ENCODE data around the gene ANO1. TPM values are rescaled to one million over a fixed set of nuclear protein-coding genes. Genes with fewer than 3 reads are reported as not detected.
"Not testable (repeated sequence)": the region's sequence is repeated elsewhere in the genome, so short reads cannot be mapped to it uniquely, and the experiment has no call there.

The ANO1 gene
- total RNA-seq, 1 donor from 2014 or later = 0.33 TPM

GRCh38 chr11:70206226-70206981 lies 128.3 kb downstream of the ANO1 start:
- no peak for DNase-seq (ENCODE audit: low read depth, low spot score)

DNA sequence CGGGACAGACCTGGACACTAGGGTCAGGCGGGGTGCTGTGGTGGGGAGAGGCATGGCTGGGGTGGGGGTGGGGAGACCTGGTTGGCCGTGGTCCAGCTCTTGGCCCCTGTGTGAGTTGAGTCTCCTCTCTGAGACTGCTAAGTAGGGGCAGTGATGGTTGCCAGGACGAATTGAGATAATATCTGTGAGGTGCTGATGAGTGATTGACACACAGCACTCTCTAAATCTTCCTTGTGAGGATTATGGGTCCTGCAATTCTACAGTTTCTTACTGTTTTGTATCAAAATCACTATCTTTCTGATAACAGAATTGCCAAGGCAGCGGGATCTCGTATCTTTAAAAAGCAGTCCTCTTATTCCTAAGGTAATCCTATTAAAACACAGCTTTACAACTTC lies 128.9 kb downstream of the ANO1 start:
- no peak for DNase-seq (ENCODE audit: low read depth, low spot score)

DNA sequence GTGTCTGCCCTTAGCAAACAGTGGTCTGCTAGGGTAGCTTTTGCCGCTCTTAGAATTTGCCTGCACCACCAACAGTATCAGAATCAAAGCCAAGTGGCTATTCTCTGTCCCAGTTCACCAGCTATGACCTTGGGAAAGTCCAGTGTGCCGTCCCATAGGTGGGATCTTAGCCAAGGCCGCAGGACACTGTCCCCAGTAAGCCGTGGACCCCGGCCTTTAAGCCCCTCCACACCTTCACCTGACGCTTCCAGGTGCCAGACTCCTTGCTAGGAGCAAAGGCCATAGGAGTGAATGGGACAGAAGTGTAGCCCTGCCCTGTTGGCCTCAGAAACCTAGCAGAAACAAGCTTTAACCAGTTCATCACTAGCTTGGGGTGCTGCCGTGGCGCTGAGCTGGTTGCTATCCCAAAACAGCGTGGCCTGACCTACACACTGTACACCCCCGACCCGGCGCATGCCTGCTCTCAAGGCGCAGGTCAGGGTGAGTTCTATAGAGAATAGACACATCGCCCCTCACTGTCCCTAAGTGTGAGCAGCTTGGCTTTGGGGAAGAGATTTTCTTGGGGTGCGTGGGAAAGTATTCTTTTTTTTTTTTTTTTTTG lies 129.5 kb downstream of the ANO1 start:
- DNase-seq (ENCODE audit: low read depth, low spot score) = no peak

- DNase-seq (ENCODE audit: low read depth, low spot score) = no peak
Observed at GRCh38 chr11:70209391-70209912, 131.3 kb downstream of the ANO1 start.

DNA sequence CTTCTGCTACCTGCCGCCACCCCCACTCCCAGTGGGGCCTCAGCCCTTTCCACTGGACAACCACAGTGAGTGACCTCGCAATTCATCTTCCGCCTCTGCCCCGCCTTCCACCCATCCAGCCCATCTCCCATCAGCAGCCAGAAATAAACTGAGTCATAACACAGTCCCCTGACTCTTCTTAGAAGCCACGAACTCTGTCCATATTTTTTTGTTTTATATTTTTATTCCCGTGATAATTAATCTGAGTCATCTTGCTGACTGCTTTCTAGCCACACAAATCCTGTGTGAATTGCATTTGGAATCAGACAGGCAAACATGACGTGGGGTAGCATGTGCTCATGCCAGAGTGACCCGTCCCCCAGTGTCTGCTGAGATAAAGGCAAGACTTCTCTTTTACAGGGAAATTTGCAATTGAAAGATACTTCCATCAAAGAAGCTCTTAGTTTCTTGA lies 132.0 kb downstream of the ANO1 start:
- DNase-seq (ENCODE audit: low read depth, low spot score) = no peak

DNA sequence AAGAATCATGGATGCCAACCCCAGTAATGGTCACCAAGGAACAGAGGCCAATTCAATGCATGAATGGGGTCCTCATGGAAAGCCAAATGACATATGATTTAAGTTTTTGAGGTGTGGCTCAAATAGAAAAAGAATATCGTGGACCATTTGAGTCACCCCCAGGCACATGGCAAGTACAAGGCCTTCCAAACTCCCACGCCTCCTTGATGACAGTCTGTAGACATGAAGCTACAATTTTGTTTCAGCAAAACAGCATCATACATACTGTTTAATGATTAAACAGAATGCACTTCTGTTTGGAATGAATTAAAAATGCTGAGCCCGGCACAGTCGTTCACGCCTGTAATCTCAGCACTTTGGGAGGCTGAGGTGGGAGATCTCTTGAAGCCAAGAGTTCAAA lies 132.4 kb downstream of the ANO1 start:
- no peak for DNase-seq (ENCODE audit: low read depth, low spot score)

DNA sequence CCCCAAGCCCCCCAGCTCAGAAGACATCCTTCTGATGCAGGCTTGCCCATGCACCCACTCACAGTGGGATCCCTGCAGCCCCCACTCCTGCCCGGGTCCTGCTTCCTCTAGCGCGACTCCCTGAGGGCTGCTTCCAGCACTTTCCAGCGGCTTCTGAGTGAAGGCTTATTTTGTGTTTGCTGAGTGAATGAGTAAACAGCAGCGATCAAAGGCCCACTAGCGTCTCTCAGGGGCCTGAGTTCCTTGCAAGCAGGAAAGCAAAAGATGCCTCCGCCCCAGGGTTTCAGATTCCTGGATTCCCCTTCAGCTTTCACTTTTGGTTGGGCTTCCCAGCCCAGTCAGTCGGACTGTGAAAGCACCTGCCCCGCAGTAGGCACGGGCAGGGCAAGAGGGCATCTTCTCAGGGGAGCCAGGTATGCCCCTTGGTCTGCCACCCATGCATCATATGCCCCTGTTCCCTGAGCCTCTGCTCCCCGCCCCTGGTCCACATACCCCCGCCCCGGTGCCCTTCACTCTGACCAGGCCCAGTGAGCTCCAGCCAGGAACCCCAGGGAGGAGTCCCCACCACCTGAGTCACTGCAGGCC lies 134.2 kb downstream of the ANO1 start:
- no peak for DNase-seq (ENCODE audit: low read depth, low spot score)

DNA sequence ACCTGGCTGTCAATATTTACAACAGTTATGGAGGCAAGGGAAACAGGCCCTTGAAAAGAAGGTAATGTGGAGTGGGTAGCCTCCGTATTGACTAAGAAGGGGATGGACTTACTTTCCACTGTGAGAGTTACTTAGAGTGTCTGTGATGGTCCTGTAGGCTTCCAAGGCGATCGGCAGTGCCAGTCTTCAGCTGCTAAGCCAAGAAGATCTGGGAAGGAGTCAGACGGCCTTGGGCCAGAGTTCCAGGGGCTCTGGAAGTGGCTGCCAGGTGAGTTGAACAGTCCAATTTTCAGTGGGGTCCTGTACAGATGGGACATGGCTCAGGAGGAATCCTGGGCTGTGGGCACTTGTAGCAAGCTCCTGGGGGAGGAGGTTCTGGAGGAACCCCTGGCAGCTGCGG lies 139.3 kb downstream of the ANO1 start:
- not testable (repeated sequence) for DNase-seq (ENCODE audit: low read depth, low spot score)

- DNase-seq (ENCODE audit: low read depth, low spot score) = not testable (repeated sequence)
Observed at GRCh38 chr11:70218076-70218475, 140.0 kb downstream of the ANO1 start.

GRCh38 chr11:70220136-70220535 lies 142.0 kb downstream of the ANO1 start:
- DNase-seq (ENCODE audit: low read depth, low spot score) = no peak

GRCh38 chr11:70220920-70221319 lies 142.8 kb downstream of the ANO1 start:
- DNase-seq (ENCODE audit: low read depth, low spot score) = no peak

GRCh38 chr11:70225681-70226177 lies 147.6 kb downstream of the ANO1 start:
- no peak for DNase-seq (ENCODE audit: low read depth, low spot score)

GRCh38 chr11:70226183-70226582 lies 148.1 kb downstream of the ANO1 start:
- no peak for DNase-seq (ENCODE audit: low read depth, low spot score)

- DNase-seq (ENCODE audit: low read depth, low spot score) = no peak
Observed at GRCh38 chr11:70226967-70227366, 148.8 kb downstream of the ANO1 start.

- no peak for DNase-seq (ENCODE audit: low read depth, low spot score)
Observed at GRCh38 chr11:70229737-70230136, 151.6 kb downstream of the ANO1 start.

DNA sequence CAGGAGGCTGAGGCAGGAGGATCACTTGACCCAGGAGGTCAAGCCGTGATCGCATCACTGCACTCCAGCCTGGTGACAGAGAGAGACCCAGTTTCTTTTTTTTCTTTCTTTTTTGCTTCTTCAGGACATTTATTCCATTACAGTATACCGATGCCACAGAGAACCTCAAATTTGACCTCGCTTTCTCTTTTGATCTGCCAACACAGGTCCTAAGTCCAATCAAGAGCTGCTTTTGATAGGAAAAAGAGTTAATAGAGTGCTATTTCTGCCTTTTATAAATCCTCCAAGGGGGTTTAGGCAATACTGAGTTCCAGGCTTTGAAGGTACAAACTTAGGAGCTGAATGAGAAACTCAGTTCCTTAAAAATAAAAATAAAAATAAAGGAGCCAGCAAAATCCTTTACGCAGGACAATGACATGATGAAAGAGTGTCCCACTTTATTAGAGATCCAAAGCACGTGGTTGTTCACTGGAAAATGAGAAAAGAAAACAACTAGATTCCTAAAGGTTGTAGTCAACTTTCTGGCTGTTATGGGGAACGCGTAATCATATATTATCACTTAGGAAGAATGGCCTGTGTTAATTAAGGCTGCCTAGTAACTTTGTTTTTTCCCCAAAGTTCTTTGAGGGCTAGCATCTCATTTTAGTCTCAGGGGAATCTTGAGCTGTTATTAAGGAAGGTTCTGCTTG lies 152.2 kb downstream of the ANO1 start:
- DNase-seq (ENCODE audit: low read depth, low spot score) = no peak

DNA sequence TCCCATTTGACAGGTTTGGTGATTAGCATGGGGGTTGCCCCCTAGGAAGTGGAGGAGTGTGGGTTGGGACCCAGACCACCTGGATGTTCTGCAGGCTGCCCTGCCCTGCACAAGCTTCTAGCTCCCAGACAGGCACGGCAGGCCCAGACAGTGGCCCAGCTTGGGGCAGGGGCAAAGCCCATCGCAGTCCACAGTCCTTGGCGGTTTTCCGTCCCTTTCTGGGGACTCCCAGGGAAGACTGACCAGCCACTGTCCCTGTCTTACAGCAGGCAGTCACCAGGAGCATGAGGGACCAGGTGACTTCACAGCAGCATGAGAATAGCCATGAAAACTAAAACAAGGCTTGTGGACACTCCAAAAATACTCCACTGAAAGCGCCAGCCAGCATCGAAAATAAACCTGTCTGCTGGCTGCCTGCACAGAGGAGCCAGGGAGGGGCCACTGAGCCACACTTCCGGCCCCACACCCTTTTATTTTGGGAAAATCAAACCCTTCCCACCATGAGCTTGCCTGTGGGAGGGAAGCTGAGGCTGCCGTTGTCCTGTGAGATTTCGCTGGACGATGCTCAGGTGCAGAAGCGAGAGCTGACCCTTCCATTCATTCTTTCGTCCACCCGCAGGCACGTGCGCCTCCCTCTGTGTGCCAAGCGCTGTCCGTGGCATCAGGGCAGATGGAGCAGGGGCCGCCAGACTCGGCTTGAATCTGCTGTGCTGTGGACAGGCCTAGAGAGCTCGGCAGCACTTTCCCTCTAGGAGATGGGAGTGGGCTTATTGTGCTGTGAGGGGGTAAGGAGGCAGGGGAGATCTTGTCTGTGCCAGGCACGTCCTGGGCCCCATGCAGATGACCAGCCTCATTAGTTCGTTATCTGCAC lies 153.0 kb downstream of the ANO1 start:
- no peak for DNase-seq (ENCODE audit: low read depth, low spot score)

- no peak for DNase-seq (ENCODE audit: low read depth, low spot score)
Observed at GRCh38 chr11:70233034-70233433, 154.9 kb downstream of the ANO1 start.

GRCh38 chr11:70233511-70233934 lies 155.4 kb downstream of the ANO1 start:
- DNase-seq (ENCODE audit: low read depth, low spot score) = peak; percentile 44

- DNase-seq (ENCODE audit: low read depth, low spot score) = no peak
Observed at GRCh38 chr11:70233962-70234361, 155.8 kb downstream of the ANO1 start.
